ENCODE data around the gene TDRD1. TPM values are rescaled to one million over a fixed set of nuclear protein-coding genes. Genes with fewer than 3 reads are reported as not detected.

The TDRD1 gene
- total RNA-seq, 1 donor from 2014 or later = 0.53 TPM

- TF ChIP-seq, protein P1, sequence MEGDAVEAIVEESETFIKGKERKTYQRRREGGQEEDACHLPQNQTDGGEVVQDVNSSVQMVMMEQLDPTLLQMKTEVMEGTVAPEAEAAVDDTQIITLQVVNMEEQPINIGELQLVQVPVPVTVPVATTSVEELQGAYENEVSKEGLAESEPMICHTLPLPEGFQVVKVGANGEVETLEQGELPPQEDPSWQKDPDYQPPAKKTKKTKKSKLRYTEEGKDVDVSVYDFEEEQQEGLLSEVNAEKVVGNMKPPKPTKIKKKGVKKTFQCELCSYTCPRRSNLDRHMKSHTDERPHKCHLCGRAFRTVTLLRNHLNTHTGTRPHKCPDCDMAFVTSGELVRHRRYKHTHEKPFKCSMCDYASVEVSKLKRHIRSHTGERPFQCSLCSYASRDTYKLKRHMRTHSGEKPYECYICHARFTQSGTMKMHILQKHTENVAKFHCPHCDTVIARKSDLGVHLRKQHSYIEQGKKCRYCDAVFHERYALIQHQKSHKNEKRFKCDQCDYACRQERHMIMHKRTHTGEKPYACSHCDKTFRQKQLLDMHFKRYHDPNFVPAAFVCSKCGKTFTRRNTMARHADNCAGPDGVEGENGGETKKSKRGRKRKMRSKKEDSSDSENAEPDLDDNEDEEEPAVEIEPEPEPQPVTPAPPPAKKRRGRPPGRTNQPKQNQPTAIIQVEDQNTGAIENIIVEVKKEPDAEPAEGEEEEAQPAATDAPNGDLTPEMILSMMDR (IDR thresholded peaks at IDR 0.05) = no peak
- intact Hi-C loops (cut with DNase I) = no loop called here
- Histone ChIP-seq H3K36me3 (no peaks in the 10 kb centered on the region), H3K4me1 (no peaks in the 10 kb centered on the region), H3K9me3 (no peaks in the 10 kb centered on the region), H3K27me3 (no peaks in the 10 kb centered on the region), H3K27ac (no peak overlapping the region), H3K4me3 (no peak overlapping the region)
- DNase-seq (ENCODE audit: low spot score in 2 of 2) = peak in 1 of 2 donors; percentile 16
These were observed 100.9 kb downstream of the TDRD1 start for GRCh38 chr10:114279901-114280644.

- DNase-seq (ENCODE audit: low spot score in 2 of 2) = peak in 1 of 2 donors; percentile 3
- H3K27ac ChIP-seq = no peak overlapping the region
- no peaks in the 10 kb centered on the region for H3K36me3 ChIP-seq
- no peaks in the 10 kb centered on the region for H3K27me3 ChIP-seq
- no peak overlapping the region for H3K4me3 ChIP-seq
- intact Hi-C loops (cut with DNase I) = no loop called here
- TF ChIP-seq, protein P1 (IDR thresholded peaks at IDR 0.05) = no peak
- no peaks in the 10 kb centered on the region for H3K4me1 ChIP-seq
- H3K9me3 ChIP-seq = no peaks in the 10 kb centered on the region
These were observed 101.9 kb downstream of the TDRD1 start for GRCh38 chr10:114281006-114281405.

DNA sequence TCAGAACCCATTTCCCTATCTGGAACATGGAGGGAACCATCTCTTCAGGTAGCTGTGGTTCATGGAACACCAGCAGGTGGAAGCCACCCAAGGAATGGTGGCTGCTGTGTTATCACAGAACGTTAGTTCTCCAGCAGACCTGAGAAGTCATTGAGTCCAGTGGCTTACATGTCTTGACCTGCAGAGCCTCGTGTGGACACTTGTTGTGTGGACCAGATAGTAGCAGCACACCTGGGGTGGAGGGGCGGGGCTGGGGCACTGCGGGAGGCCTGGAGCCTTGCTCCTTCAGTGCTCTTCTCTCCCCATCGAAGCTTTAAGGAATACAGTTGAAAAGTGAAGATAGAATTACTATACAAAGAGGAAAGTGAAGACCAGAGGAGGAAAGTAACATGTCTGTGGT lies 102.3 kb downstream of the TDRD1 start:
- Histone ChIP-seq H3K4me1 (no peaks in the 10 kb centered on the region), H3K27me3 (no peaks in the 10 kb centered on the region), H3K9me3 (no peaks in the 10 kb centered on the region), H3K36me3 (no peaks in the 10 kb centered on the region), H3K27ac (no peak overlapping the region), H3K4me3 (no peak overlapping the region)
- DNase-seq (ENCODE audit: low spot score in 2 of 2) = peak in 1 of 2 donors; percentile 30
- intact Hi-C loops (cut with DNase I) = no loop called here
- TF ChIP-seq, protein P1 (IDR thresholded peaks at IDR 0.05) = no peak

Other genes starting within 250 kb of the TDRD1 start
- not detected for gene ADRB1, start 135.5 kb upstream of the TDRD1 start, total RNA-seq
- 4.4 TPM for gene CCDC186, start 5.2 kb upstream of the TDRD1 start, total RNA-seq
- not detected for gene VWA2, start 59.9 kb downstream of the TDRD1 start, total RNA-seq
- 30.4 TPM for gene AFAP1L2, start 225.1 kb downstream of the TDRD1 start, total RNA-seq